Liver (tissue), 2 donors: Measurements from ENCODE around the gene MAPK8.

Experiments used
- TF ChIP-seq, protein P1 (sequence below): fragments of 150-350 bp; IDR thresholded peaks from 2 replicates; pipeline ENCODE4 v1.5.1; 2017; ENCODE audit warnings: improper control_type of control experiment, low read depth, low read length; ENCODE audit not compliant: missing input control
- TF ChIP-seq, protein P2 (sequence below): IDR thresholded peaks from 2 replicates; pipeline ENCODE4 v1.6.1; 2016; ENCODE audit warnings: antibody characterized with exemption, mild to moderate bottlenecking
- donor health status: healthy.

DNA sequence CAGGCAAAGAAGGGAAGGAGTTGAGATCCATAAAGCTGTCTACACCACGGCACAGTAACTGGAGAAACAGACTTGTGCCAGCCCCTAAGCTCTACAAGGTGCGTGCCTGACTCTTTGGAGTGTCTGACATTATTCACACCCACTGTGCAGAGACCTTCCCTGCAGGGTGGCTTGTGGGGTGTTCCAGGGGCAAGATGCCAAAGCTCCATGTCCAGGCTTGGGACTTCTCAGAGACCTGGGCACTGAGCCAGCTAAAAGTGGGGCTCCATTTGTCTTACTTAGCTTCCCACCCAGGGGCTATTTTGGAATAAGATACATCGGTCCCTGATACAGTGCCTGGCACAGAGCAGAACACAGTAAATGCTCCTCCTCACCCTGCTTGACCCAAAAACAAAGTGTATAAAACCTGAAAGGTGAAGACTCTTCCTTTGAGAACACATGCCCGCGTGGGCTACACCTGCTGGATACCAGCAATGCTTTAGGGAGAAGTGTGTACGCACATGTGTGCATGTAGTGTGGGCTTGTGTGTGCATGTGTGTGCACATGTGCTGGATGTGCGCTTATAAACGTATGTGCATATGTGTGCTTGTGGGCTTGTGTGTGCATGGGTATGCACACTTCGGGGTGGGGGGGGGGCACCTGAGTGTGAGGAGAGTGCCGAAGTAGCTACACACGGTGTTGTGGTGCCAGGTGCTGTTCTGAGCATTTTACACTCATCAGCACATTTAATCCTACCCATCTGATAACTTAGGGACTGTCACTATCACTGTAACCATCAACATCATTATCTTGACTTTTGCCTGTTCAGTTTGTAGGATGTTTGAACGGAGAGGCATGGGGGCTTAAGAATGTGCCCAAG is 155.4 kb downstream of the MAPK8 start:
- TF ChIP-seq, protein P1, sequence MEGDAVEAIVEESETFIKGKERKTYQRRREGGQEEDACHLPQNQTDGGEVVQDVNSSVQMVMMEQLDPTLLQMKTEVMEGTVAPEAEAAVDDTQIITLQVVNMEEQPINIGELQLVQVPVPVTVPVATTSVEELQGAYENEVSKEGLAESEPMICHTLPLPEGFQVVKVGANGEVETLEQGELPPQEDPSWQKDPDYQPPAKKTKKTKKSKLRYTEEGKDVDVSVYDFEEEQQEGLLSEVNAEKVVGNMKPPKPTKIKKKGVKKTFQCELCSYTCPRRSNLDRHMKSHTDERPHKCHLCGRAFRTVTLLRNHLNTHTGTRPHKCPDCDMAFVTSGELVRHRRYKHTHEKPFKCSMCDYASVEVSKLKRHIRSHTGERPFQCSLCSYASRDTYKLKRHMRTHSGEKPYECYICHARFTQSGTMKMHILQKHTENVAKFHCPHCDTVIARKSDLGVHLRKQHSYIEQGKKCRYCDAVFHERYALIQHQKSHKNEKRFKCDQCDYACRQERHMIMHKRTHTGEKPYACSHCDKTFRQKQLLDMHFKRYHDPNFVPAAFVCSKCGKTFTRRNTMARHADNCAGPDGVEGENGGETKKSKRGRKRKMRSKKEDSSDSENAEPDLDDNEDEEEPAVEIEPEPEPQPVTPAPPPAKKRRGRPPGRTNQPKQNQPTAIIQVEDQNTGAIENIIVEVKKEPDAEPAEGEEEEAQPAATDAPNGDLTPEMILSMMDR = no peak
- TF ChIP-seq, protein P2, sequence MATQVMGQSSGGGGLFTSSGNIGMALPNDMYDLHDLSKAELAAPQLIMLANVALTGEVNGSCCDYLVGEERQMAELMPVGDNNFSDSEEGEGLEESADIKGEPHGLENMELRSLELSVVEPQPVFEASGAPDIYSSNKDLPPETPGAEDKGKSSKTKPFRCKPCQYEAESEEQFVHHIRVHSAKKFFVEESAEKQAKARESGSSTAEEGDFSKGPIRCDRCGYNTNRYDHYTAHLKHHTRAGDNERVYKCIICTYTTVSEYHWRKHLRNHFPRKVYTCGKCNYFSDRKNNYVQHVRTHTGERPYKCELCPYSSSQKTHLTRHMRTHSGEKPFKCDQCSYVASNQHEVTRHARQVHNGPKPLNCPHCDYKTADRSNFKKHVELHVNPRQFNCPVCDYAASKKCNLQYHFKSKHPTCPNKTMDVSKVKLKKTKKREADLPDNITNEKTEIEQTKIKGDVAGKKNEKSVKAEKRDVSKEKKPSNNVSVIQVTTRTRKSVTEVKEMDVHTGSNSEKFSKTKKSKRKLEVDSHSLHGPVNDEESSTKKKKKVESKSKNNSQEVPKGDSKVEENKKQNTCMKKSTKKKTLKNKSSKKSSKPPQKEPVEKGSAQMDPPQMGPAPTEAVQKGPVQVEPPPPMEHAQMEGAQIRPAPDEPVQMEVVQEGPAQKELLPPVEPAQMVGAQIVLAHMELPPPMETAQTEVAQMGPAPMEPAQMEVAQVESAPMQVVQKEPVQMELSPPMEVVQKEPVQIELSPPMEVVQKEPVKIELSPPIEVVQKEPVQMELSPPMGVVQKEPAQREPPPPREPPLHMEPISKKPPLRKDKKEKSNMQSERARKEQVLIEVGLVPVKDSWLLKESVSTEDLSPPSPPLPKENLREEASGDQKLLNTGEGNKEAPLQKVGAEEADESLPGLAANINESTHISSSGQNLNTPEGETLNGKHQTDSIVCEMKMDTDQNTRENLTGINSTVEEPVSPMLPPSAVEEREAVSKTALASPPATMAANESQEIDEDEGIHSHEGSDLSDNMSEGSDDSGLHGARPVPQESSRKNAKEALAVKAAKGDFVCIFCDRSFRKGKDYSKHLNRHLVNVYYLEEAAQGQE = no peak
